Hippocampal formation (tissue), 2 donors: ENCODE measurements around the gene COPS4.
"Not testable (repeated sequence)": the region's sequence is repeated elsewhere in the genome, so short reads cannot be mapped to it uniquely, and the experiment has no call there.

Experiments used
- DNase-seq, 2 donors: peaks; one replicate each; lab custom pipeline; 2025; lab: John Stamatoyannopoulos, UW

COPS4 gene

GRCh38 chr4:83034630-83035494 lies at the start of gene COPS4:
COPS4 (plus strand) TSS chr4:83035183; CDS start chr4:83035225, 42 bp downstream.
- DNase-seq, result peak; percentile 97 to 100

- DNase-seq, result not testable (repeated sequence)
These were observed 47.5 kb upstream of the COPS4 start for GRCh38 chr4:82987519-82987918.

DNA sequence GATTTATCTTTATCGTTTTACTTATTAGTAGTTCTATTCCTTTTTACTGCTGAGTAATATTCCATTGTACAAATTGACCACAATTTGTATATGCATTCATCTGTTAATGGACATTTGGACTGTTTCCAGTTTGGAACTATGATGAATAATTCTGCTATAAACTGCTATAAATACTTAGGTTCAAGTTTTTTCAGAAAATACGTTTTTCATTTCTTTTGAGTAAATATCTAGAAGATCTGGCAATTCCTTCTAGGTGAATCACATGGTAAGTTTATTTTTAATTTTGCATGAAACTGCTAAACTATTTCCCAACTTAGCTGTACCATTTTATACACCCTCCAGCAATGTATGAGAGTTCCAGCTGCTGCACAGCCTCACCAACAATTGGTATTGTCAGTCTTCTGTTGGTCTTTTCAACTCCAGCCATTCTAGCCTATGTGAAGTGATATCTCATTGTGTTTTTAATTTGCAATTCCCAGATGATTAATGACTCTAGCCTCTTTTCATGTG lies 46.6 kb upstream of the COPS4 start:
- no peak for DNase-seq

DNA sequence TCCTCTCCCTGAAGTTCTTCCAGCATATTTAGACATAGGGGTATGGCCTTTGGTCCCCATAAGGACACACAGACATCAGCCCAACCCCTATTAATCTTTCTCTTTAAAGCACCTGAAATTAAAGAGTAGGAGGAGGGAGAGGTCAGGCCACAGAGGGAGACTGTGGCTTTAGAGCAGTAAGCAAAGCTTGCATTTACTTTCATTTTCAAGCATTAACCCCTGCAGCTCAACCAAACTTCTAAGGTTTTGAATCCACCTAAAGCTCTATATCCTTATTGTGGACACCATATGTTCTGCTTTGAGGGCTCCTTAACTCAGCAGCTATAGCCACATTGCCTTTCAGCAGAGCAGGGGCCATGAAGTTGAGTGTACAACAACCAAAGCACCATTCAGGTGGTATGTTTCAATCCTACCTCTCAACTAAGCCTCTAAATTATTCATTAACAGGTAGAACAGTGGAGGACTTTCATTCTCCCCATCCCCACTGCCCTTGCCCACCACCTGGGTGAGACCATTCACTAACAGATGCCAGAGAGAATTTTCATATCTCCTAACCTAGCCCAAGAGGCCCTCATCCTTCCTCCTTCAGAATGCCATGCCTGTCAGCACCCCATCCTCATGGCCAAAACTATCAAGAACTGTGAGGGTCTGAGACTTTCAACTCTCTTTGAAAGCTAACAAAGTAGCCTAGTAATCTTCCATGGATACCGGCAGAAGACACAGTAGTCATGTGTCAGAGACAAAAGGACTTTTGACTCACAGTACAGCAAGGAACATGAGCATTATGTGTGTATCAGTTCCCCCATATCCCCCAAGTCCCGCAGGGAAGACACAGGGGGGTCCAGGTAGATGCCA lies 45.2 kb upstream of the COPS4 start:
- DNase-seq, result no peak

- no peak for DNase-seq
These were observed 40.1 kb upstream of the COPS4 start for GRCh38 chr4:82994834-82995233.

- no peak for DNase-seq
These were observed 36.1 kb upstream of the COPS4 start for GRCh38 chr4:82998898-82999297.

DNA sequence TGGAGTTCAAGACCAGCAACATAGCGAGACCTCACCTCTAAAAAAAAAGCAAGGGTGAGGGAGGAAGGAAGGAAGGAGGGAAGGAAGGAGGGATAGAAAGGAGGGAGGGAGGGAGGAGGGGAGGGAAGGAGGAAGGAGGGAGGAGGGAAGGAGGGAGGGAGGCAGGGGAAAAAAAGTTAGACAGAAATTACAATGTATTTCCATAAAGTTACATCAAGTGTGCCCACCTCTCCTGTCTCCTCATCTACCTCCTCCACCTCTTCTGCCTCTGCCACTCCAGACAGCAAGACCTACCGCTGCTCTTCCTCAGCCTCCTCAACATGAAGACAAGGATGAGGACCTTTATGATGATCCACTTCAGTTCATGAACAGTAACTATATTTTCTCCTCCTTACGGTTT lies 32.7 kb upstream of the COPS4 start:
- DNase-seq, result no peak

DNA sequence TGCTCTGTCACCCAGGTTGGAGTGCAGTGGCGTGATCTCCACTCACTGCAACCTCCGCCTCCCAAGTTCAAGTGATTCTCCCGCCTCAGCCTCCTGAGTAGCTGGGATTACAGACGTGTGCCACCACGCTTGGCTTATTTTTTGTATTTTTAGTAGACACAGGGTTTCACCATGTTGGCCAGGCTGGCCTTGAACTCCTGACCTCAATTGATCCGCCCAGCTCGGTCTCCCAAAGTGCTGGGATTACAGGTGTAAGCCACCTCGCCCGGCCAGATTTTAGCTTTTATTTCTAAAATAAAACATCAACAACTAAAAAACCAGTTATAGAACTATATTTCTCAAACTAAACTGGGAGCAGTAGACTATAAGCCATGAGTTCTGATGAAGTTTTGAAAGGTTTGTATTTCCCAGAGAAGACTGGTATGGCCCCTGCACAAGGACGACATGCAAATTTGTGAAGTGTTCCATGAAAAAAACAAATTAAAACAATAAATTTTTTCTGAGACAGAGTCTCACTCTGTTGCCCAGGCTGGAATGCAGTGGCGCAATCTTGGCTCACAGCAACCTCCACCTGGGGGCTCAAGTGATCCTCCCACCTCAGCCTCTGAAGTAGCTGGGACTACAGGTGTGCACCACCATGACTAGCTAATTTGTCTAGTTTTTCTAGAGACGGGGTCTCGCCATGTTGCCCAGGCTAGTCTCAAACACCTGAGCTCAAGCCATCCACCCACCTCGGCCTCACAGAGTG lies 31.8 kb upstream of the COPS4 start:
- DNase-seq, result not testable (repeated sequence)

DNA sequence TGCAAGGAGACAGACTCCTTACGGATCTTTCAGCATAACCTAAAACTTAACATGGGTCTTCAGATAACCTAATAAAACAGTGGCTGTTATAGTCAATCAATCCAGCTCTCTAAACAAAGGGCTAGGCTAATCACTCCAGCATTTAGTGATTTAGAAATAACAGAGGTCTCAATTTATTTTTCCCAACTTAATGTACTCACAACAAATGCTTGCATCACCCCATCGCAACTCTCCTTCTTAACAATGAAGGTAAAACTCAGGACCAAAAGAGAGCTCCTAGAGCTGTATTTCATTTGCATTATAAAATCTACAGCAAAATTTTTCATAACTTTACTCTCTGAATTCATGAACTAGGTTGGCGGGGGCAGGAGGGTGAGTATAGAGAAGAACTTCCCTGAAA lies 25.5 kb upstream of the COPS4 start:
- DNase-seq, result no peak

DNA sequence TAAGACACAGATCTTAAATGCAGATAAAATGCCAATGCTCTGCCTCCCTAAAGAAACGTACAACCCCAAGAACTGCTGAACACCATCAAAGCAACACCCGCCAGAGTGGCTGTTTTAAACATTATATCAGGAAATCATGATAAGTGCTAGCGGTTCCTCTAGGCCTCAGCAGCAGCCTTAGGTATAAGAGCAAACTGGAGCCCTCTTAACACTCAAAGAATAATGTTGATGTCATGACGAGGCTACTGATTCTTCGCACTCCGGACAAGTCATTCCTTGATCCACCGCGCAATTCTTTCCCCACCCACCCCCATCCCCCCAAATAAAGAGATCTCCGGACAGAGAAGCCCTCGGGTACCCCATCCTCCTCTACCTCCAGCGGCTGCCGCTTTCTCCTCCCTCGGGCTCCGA lies 24.9 kb upstream of the COPS4 start:
- DNase-seq, result no peak

- DNase-seq, result peak; percentile 62 to 73
These were observed 24.3 kb upstream of the COPS4 start, which contains the start of gene LIN54 for GRCh38 chr4:83010522-83011318. LIN54 (minus strand) TSS chr4:83010823; CDS start chr4:82984844, 25,979 bp downstream.

GRCh38 chr4:83011689-83012199 lies 23.2 kb upstream of the COPS4 start:
- peak; percentile 25 to 45 for DNase-seq

- DNase-seq, result peak in 1 of 2 donors; percentile 49
These were observed 22.7 kb upstream of the COPS4 start for GRCh38 chr4:83012200-83012686.

- DNase-seq, result peak; percentile 97 to 98
These were observed 22.1 kb upstream of the COPS4 start for GRCh38 chr4:83012687-83013419.

- peak in 1 of 2 donors; percentile 46 for DNase-seq
These were observed 21.5 kb upstream of the COPS4 start for GRCh38 chr4:83013420-83013867.

DNA sequence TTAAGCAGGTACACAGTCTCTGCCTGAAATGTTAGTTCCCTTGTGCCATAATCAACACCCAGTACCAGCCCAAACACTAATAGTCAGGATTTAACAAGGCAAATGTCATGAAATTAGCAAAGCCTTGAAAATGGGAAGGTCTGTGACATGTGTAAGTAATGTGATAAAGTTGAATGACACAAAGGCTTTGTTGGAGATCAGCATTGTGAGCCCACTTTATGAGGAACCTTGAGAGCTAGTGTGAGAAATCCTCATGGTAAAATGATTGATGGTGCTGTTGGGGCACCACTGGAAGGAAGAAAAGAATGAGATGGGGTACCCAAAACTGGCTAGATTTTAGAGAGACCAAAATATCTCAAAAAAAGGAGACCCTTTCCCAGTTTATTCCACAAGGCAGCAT lies 21.1 kb upstream of the COPS4 start:
- DNase-seq, result no peak

- DNase-seq, result no peak
These were observed 15.0 kb upstream of the COPS4 start for GRCh38 chr4:83019794-83020494.

- DNase-seq, result no peak
These were observed 12.1 kb upstream of the COPS4 start for GRCh38 chr4:83022724-83023450.
